SU-DHL-6 (cell line): ENCODE measurements around the gene ELL2.

ENCODE experiments used
- CTCF ChIP-seq: fragments of 200-600 bp; sonication (generic); IDR thresholded peaks from one replicate; pipeline ENCODE4 v1.5.1; 2017; ENCODE audit warnings: antibody characterized with exemption, mild to moderate bottlenecking, low read length, moderate library complexity; ENCODE audit not compliant: insufficient read depth, poor library complexity, severe bottlenecking
- EZH2phosphoT487 ChIP-seq: fragments of 200-600 bp; sonication (generic), shearing (Covaris generic); conservative IDR thresholded peaks from 2 replicates; pipeline ENCODE4 v1.6.1; 2018; ENCODE audit warnings: mild to moderate bottlenecking, antibody characterized with exemption, low read length, moderate library complexity, mixed read lengths

DNA sequence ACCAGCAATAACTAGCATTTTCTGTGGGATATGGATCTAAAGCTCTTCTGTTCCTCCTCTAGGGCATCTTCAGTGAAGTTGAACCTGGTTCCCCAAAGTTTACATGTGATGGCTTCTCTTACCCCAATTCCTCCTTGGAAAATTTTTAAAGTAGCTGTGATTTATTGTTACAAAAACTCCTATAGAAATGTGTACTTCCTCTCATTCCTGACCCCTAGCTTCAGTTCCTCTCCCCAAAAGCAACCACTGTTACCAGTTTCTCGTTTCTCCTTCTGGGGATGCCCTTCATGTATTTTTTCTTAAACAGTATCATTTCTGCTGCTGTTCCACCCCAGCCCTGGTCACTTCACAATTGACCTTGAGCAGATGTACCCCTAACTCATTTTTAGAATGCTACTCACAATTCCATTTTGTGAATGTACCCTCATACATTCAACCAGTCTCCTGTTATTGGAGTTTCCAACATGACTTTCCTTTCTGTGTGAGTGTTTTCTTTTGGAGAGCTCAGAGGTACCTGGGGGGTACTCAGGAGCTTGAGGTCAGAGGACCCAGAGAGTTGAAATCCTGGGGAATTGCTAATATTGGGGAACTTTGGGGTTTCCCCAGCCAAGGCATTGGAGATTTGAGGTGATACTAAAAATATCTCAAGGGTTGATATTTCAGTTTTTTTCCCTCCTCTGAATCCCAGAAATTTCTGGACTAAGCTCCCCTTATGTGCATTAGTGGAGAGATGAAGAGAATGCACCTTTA, 120.5 kb downstream of the ELL2 start:
- TF ChIP-seq CTCF, result no peak
- TF ChIP-seq EZH2phosphoT487, result no peak
